CD14-positive monocyte (primary cell): Measurements from ENCODE around the gene NUDCD3. TPM values are rescaled to one million over a fixed set of nuclear protein-coding genes. Genes with fewer than 3 reads are reported as not detected.
A peak's percentile ranks its signal among the peaks of the same experiment; 100 is the strongest.

Experiments
- DNase-seq, 3 donors: peaks; one replicate each; pipeline ENCODE4 v3.0.0-alpha.2; 2011 to 2022
- H2AFZ ChIP-seq: 2 replicates; pipeline ENCODE4 v1.6.0; 2012; ENCODE audit warnings: mild to moderate bottlenecking, low read depth, low read length, inconsistent platforms; ENCODE audit not compliant: insufficient read depth, poor library complexity, severe bottlenecking
- H3K27ac ChIP-seq, 2 donors: 1 replicate in 1 of 2; 2 replicates in 1 of 2; pipeline ENCODE4 v1.5.1; 2012 to 2013; ENCODE audit warnings: low read length in 2 of 2, control low read depth in 1 of 2, inconsistent platforms in 1 of 2, low read depth in 1 of 2, mild to moderate bottlenecking in 1 of 2
- H3K27me3 ChIP-seq, 2 donors: one replicate each; pipeline versions ENCODE4 v1.6.0 to v1.6.1; 2011 to 2013; ENCODE audit warnings: low read length in 2 of 2; ENCODE audit not compliant: control insufficient read depth in 2 of 2, insufficient read depth in 2 of 2
- H3K36me3 ChIP-seq, 2 donors: replicated peaks in 1 of 2; 1 replicate in 1 of 2; 2 replicates in 1 of 2; pipeline versions ENCODE4 v1.5.1 to v1.6.1; 2012 to 2013; ENCODE audit warnings: low read length in 2 of 2, control low read depth in 1 of 2, inconsistent platforms in 1 of 2, mild to moderate bottlenecking in 1 of 2; ENCODE audit not compliant: insufficient read depth in 2 of 2, control insufficient read depth in 1 of 2
- H3K4me1 ChIP-seq, 2 donors: 1 replicate in 1 of 2; 2 replicates in 1 of 2; pipeline versions ENCODE4 v1.5.1 to v1.6.1; 2012 to 2013; ENCODE audit warnings: low read length in 2 of 2, control low read depth in 1 of 2, inconsistent platforms in 1 of 2, mild to moderate bottlenecking in 1 of 2, moderate library complexity in 1 of 2; ENCODE audit not compliant: insufficient read depth in 2 of 2, control insufficient read depth in 1 of 2
- H3K4me2 ChIP-seq: replicated peaks from 2 replicates; pipeline ENCODE3; 2012; ENCODE audit warnings: low read length, moderate library complexity, mild to moderate bottlenecking; ENCODE audit not compliant: poor library complexity, severe bottlenecking; ENCODE audit errors: extremely low read depth
- H3K4me3 ChIP-seq, 3 experiments: fragments of 200-600 bp in 1 of 3; sonication (generic) in 1 of 3; replicated peaks in 1 of 3; 1 replicate in 2 of 3; 2 replicates in 1 of 3; pipeline ENCODE4 v1.5.1; 2011 to 2013; ENCODE audit warnings: low read length in 3 of 3, mild to moderate bottlenecking in 3 of 3, control low read depth in 2 of 3, low read depth in 2 of 3, inconsistent platforms in 1 of 3, moderate library complexity in 1 of 3
- H3K79me2 ChIP-seq: 2 replicates; pipeline ENCODE4 v1.6.0; 2012; ENCODE audit warnings: mild to moderate bottlenecking, control low read depth, inconsistent platforms, low read length, moderate library complexity; ENCODE audit not compliant: insufficient read depth
- H3K9ac ChIP-seq: 2 replicates; pipeline ENCODE4 v1.6.0; 2017; ENCODE audit warnings: low read length, mild to moderate bottlenecking; ENCODE audit not compliant: insufficient read depth, poor library complexity, severe bottlenecking
- H3K9me3 ChIP-seq, 2 donors: replicated peaks in 1 of 2; 1 replicate in 1 of 2; 2 replicates in 1 of 2; pipeline versions ENCODE4 v1.5.1 to v1.6.1; 2012 to 2013; ENCODE audit warnings: low read length in 2 of 2, control low read depth in 1 of 2; ENCODE audit not compliant: control insufficient read depth in 1 of 2, insufficient read depth in 1 of 2
- H4K20me1 ChIP-seq: 2 replicates; pipeline ENCODE4 v1.6.0; 2012; ENCODE audit warnings: mild to moderate bottlenecking, low read length, control low read depth, moderate library complexity; ENCODE audit not compliant: insufficient read depth
- H3K27ac Mint-ChIP-seq, 7 donors: one replicate each; pipeline ENCODE4 v1.8.0; 2020; ENCODE audit warnings: mild to moderate bottlenecking in 7 of 7, mixed read lengths in 7 of 7, moderate library complexity in 6 of 7, inconsistent platforms in 2 of 7
- H3K27me3 Mint-ChIP-seq, 3 donors: one replicate each; pipeline ENCODE4 v1.8.0; 2021 to 2022; ENCODE audit warnings: low read depth in 3 of 3, mild to moderate bottlenecking in 3 of 3, mixed read lengths in 3 of 3, moderate library complexity in 3 of 3, inconsistent platforms in 1 of 3
- H3K36me3 Mint-ChIP-seq, 2 donors: one replicate each; pipeline ENCODE4 v1.8.0; 2020; ENCODE audit warnings: mixed read lengths in 2 of 2, inconsistent platforms in 1 of 2, mild to moderate bottlenecking in 1 of 2
- H3K4me1 Mint-ChIP-seq: one replicate; pipeline ENCODE4 v1.8.0; 2020; ENCODE audit warnings: mild to moderate bottlenecking, mixed read lengths
- H3K4me3 Mint-ChIP-seq, 2 donors: one replicate each; pipeline ENCODE4 v1.8.0; 2020; ENCODE audit warnings: mild to moderate bottlenecking in 2 of 2, mixed read lengths in 2 of 2, moderate library complexity in 1 of 2
- H3K9me3 Mint-ChIP-seq, 7 donors: one replicate each; pipeline ENCODE4 v1.8.0; 2020 to 2022; ENCODE audit warnings: mixed read lengths in 7 of 7, mild to moderate bottlenecking in 6 of 7, moderate library complexity in 6 of 7, inconsistent platforms in 2 of 7
- CTCF ChIP-seq: fragments of 200-600 bp; IDR thresholded peaks from one replicate; pipeline ENCODE4 v1.8.0; 2022; ENCODE audit warnings: antibody characterized with exemption, mild to moderate bottlenecking
- WGBS: methylation state at CpG from one replicate; pipeline ENCODE4 v1.1.5; 2013; ENCODE audit warnings: missing lambda C conversion rate; ENCODE audit not compliant: insufficient coverage; 5-methylcytosine and 5-hydroxymethylcytosine counted together
- intact Hi-C, 2 donors: fragments of 100-400 bp; cut with micrococcal nuclease; formaldehyde crosslinking; loops; one replicate each; pipeline versions ENCODE4 v1.15.0 to v1.15.1; 2023
- polyA plus RNA-seq, 3 donors: library from polyadenylated mRNA; depleted of rRNA in 1 of 3; unstranded in 2 of 3; stranded (reverse) in 1 of 3; fragments of 300-500 nt in 2 of 3; fragments of >200 nt in 1 of 3; fragmentation: Illumina TruSeq in 2 of 3; gene quantifications; 1 replicate in 2 of 3; 2 replicates in 1 of 3; pipeline ENCODE4 v1.2.3, GENCODE V29; 2012 to 2021

NUDCD3 gene
- polyA plus RNA-seq, 3 donors, result 13.6 to 26.5 (median 21.6) TPM

DNA sequence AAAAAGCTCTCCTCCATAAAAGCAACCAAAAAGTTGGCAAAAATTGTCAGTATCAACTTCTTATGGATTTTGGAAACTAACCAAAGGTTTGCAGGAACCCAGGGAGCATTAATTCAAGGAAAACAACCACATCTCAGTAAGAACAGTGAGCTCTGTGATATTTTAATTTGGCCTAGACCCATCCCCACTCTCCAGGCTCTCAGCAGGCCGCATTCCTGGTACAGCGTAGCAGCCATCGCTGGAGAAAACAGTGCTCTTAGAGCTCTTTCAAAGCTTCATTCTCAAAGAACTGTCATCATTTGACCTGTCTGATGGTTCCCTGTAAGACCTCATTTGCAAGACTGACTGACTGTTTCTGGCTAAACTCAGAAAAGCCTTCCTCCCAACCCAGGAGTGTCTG, 81.9 kb downstream of the NUDCD3 start:
- Histone ChIP-seq H3K4me2 (no peak overlapping the region), H3K4me3 (no peak overlapping the region), H3K9me3 (peaks cover 4 to 14% of the 10 kb centered on the region in 2 donors), H3K4me1 (no peaks in the 10 kb centered on the region), H4K20me1 (no peaks in the 10 kb centered on the region), H3K9ac (no peak overlapping the region), H3K27ac (no peak overlapping the region), H3K36me3 (peaks cover 32 to 64% of the 10 kb centered on the region in 2 donors), H3K79me2 (peaks cover 4% of the 10 kb centered on the region), H3K27me3 (no peaks in the 10 kb centered on the region), H2AFZ (no peak overlapping the region)
- H3K27ac Mint-ChIP-seq, result no peak overlapping the region
- no peaks in the 10 kb centered on the region for H3K27me3 Mint-ChIP-seq
- TF ChIP-seq CTCF, result no peak
- peaks cover 48 to 67% of the 10 kb centered on the region in 2 donors for H3K36me3 Mint-ChIP-seq
- DNase-seq, result no peak
- no peak overlapping the region for H3K4me3 Mint-ChIP-seq
- no peaks in the 10 kb centered on the region for H3K4me1 Mint-ChIP-seq
- WGBS, result 88% methylated on average over 3 of the region's 3 CpGs
- intact Hi-C loops, result no loop called here
- peaks cover 2 to 17% (median 7%) of the 10 kb centered on the region in 7 donors for H3K9me3 Mint-ChIP-seq

DNA sequence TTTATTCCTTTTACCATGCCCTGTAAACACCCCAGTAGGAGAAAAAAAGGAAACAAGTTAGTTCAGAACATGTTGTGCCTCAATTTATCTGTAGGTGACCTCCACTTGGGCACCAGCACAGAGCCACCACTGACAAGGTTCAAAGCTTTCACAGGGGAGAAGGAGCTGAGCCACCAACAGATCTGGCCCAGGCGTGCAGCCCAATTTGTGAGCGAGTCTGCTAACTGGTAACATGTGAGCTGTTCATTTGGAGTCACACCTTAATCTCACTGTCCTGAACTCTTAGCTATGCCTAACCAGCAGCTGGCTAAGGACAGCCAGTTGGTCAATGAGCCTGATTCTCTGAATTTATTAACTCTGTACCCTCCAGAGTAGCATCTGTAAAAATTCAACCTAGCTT, 86.7 kb downstream of the NUDCD3 start:
- H3K4me3 Mint-ChIP-seq, result no peak overlapping the region
- Histone ChIP-seq H3K4me2 (no peak overlapping the region), H3K9ac (no peak overlapping the region), H3K79me2 (peaks cover 4% of the 10 kb centered on the region), H3K36me3 (peaks cover 46 to 78% of the 10 kb centered on the region in 2 donors), H3K27me3 (no peaks in the 10 kb centered on the region), H3K4me3 (no peak overlapping the region), H4K20me1 (no peaks in the 10 kb centered on the region), H2AFZ (no peak overlapping the region), H3K27ac (no peak overlapping the region), H3K9me3 (no peaks in the 10 kb centered on the region), H3K4me1 (no peaks in the 10 kb centered on the region)
- WGBS, result 100% methylated on average over 2 of the region's 2 CpGs
- no peak for DNase-seq
- peaks cover 0 to 2% (median 0%) of the 10 kb centered on the region in 3 donors for H3K27me3 Mint-ChIP-seq
- intact Hi-C loops, result no loop called here
- H3K27ac Mint-ChIP-seq, result peak overlapping the region in 1 of 7 donors; percentile 14
- peaks cover 58 to 69% of the 10 kb centered on the region in 2 donors for H3K36me3 Mint-ChIP-seq
- TF ChIP-seq CTCF, result no peak
- H3K4me1 Mint-ChIP-seq, result no peaks in the 10 kb centered on the region
- no peaks in the 10 kb centered on the region for H3K9me3 Mint-ChIP-seq
